Erythroblast (primary cell): Measurements from ENCODE around the gene CIZ1.

Experiments
- DNase-seq, 2 experiments: peaks; one replicate each; lab custom pipeline; 2025; lab: John Stamatoyannopoulos, UW
- GATA1 ChIP-seq: IDR thresholded peaks from 2 replicates; pipeline ENCODE4 v1.6.1; 2011; ENCODE audit warnings: low read depth, mild to moderate bottlenecking, control low read depth, low read length, moderate library complexity
- POLR2A ChIP-seq: IDR thresholded peaks from 2 replicates; pipeline ENCODE4 v1.6.1; 2011; ENCODE audit warnings: mild to moderate bottlenecking, low read length

The CIZ1 gene

GRCh38 chr9:128169492-128169891 is 21.9 kb downstream of the CIZ1 start:
- TF ChIP-seq POLR2A (no peak), GATA1 (no peak)
- no peak for DNase-seq

- TF ChIP-seq POLR2A (no peak), GATA1 (no peak)
- DNase-seq = no peak
Observed at GRCh38 chr9:128168731-128169308, 22.6 kb downstream of the CIZ1 start.

- no peak for DNase-seq
- no peak for TF ChIP-seq GATA1
- no peak for TF ChIP-seq POLR2A
Observed at GRCh38 chr9:128167209-128167608, 24.2 kb downstream of the CIZ1 start.

- no peak for TF ChIP-seq GATA1
- no peak for TF ChIP-seq POLR2A
- no peak for DNase-seq
Observed at GRCh38 chr9:128166169-128166568, 25.2 kb downstream of the CIZ1 start.

- TF ChIP-seq POLR2A (no peak), GATA1 (no peak)
- no peak for DNase-seq
Observed at GRCh38 chr9:128164307-128164885, 27.0 kb downstream of the CIZ1 start.

- no peak for TF ChIP-seq POLR2A
- no peak for TF ChIP-seq GATA1
- no peak for DNase-seq
Observed at GRCh38 chr9:128163523-128164306, 27.7 kb downstream of the CIZ1 start.

GRCh38 chr9:128163027-128163515 is 28.3 kb downstream of the CIZ1 start:
- TF ChIP-seq POLR2A (no peak), GATA1 (no peak)
- DNase-seq = no peak

- DNase-seq = no peak
- TF ChIP-seq GATA1 = no peak
Observed at GRCh38 chr9:128162215-128163026, 29.0 kb downstream of the CIZ1 start.

GRCh38 chr9:128161215-128161902 is 30.0 kb downstream of the CIZ1 start:
- DNase-seq = no peak
- TF ChIP-seq POLR2A (no peak), GATA1 (no peak)

- TF ChIP-seq GATA1 (no peak), POLR2A (no peak)
- peak; percentile 48 to 57 for DNase-seq
Observed at GRCh38 chr9:128160603-128160987, 30.8 kb downstream of the CIZ1 start.

GRCh38 chr9:128159784-128160602 is 31.4 kb downstream of the CIZ1 start, which contains the start of gene BBLN:
BBLN (plus strand) TSS chr9:128160265; CDS start chr9:128160408, 143 bp downstream.
- peak; percentile 92 to 96 for DNase-seq

GRCh38 chr9:128159522-128159783 is 31.9 kb downstream of the CIZ1 start:
- TF ChIP-seq POLR2A (no peak), GATA1 (no peak)
- DNase-seq = peak in 1 of 2 experiments; percentile 62

More at GRCh38 chr9:128159784-128160602, 31.4 kb downstream of the CIZ1 start, which contains the start of gene BBLN:
- TF ChIP-seq GATA1 = no peak
- peak; percentile 79 for TF ChIP-seq POLR2A
